Stimulated activated CD8-positive, alpha-beta memory T cell treated with anti-CD3 and anti-CD28 coated beads, Interleukin-4, amount 100 ng/mL, for 4 hours (primary cell): Measurements from ENCODE around the gene NIT1.
"Not testable (repeated sequence)": the region's sequence is repeated elsewhere in the genome, so short reads cannot be mapped to it uniquely, and the experiment has no call there.

ENCODE experiments used
- DNase-seq, 2 donors: peaks; one replicate each; pipeline ENCODE4 v3.0.0-alpha.2; 2020; ENCODE audit warnings: low read depth in 2 of 2, low spot score in 1 of 2

NIT1 gene

DNA sequence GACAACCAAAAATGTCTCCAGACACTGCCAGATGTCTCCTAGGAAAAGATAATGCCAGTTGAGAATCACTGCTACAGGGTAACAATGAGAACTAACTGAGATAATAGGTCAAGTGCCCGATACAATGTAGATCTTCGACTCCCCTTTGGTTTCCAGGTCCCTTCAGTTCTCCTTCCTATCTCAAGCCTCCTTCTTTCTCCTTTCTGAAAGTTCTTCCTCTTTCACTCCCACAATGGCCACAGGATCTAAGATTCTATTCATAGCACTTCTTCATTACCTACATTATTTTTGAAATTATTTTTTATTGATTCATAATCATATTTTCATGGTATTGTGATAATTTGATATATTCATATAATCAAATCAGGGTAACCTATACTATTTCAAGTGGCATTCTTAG, 6.4 kb upstream of the NIT1 start:
- no peak for DNase-seq

DNA sequence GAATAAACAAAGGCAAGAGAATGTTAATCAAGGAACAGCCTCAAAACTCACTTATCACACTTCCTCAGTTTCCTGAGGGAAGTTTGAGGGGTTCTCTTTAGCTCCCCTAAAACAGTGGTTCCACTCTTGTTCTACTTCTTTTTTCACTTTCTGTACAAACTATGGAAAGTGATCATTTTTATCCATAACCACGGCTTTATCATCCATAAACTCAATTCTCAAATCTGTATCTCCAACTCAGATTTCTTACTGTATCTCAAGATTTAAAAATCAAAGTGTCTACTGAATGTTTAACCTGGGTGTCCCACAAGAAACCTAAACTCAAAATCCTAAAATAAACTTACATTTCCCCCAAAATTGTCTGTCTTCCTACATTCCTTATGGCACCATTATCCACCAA, 4.0 kb upstream of the NIT1 start:
- no peak for DNase-seq

DNA sequence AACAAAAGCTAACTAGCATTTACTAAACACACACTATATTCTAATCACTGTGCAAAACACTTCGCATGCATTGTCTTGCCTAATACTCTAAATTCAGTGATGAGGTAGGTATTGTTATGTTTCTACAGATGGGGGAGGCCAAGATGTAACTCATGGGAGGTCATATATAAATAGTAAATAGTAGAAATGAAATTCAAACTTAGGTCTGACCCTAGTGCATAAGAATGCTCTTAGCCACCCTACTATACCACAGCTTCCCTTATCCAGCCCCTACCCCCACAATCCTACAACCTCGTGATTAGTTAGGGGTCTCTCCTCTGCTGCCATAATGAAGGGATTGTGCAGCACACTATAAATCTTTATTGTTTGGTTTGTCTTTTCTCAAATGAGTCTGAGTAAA, 3.3 kb upstream of the NIT1 start:
- DNase-seq: no peak

DNA sequence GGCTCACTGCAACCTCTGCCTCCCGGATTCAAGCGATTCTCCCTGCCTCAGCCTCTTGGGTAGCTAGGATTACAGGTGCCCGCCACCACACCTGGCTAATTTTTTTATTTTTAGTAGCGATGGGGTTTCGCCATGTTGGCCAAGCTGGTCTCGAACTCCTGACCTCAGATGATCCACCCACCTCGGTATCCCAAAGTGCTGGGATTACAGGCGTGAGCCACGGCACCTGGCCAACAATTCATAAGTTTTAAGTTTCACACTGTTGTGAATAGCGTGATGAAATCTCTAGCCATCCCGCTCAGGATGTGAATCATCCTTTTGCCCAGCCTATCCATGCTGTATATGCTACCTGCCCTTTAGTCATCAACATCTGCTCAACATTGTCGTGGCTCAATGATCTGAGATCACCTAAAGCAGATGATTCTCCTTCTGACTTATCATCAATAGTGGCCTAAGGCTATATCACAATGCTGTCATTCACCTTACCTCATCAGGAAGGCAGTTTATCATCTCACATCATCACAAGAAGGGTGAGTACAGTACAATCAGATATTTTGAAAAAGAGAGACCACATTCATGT, 2.7 kb upstream of the NIT1 start:
- no peak for DNase-seq

DNA sequence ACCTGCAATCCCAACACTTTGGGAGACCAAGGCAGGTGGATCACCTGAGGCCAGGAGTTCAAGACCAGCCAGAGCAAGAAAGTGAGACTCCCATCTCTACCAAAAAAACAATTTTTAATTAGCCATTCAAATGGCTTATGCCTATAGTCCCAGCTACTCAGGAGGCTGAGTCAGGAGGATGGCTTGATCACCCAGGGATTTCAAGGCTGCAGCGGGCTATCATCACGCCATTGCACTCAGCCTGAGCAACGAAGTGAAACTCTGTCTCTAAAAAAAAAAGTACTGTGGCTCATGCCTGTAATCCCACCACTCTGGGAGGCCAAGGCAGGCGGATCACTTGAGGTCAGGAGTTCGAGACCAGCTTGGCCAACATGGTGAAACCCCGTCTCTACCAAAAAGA, 1.9 kb upstream of the NIT1 start:
- DNase-seq: not testable (repeated sequence)

DNA sequence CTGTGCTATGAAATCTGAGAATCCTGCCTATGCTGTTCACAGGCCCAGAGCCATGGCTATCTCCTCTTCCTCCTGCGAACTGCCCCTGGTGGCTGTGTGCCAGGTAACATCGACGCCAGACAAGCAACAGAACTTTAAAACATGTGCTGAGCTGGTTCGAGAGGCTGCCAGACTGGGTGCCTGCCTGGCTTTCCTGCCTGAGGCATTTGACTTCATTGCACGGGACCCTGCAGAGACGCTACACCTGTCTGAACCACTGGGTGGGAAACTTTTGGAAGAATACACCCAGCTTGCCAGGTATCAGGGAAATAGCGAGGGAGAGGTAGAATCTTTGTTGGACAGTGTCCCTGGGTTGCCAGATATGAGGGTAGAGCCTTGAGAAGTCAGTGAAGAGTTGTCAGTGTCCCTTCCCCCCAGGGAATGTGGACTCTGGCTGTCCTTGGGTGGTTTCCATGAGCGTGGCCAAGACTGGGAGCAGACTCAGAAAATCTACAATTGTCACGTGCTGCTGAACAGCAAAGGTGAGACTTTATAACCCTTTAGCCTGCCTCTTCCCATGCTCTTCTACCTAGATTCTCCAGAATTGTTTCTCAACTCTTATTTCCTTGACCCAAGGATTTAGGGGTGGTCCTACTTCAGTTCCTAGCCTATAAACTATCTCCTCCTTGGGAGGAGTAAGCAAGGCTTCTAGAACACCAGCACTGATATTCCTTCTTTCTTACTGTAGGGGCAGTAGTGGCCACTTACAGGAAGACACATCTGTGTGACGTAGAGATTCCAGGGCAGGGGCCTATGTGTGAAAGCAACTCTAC, 1.4 kb downstream of the NIT1 start:
- peak; percentile 11 to 36 for DNase-seq

DNA sequence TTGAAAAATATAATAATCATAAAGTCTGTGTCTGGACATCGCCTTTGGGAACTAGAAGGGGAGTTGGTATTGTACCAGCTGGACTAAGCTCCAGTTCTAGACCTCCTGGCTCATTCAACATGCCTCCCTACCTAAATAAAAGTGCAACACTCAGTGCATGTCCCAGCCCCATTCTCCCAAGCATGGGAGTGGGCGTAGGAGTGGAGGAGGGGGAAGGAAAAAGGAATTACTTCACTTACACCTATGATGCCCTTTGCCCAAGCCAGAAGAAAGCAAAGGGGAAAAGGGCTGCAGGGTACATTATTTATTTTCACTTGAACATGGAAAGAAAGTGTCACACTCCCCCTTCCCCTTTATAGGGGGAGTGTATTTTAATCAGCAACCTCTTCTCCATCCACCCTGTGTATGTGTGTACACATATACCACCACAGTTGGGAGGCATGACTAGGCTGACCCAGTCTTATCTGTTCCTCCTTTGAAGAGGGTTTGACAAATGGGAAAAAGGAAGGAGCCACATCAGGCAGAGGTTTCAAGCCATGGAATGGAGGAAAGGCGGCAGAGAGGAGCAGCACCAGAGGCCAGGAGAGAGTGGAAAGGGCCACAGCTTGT, 3.2 kb downstream of the NIT1 start:
- DNase-seq: no peak

DNA sequence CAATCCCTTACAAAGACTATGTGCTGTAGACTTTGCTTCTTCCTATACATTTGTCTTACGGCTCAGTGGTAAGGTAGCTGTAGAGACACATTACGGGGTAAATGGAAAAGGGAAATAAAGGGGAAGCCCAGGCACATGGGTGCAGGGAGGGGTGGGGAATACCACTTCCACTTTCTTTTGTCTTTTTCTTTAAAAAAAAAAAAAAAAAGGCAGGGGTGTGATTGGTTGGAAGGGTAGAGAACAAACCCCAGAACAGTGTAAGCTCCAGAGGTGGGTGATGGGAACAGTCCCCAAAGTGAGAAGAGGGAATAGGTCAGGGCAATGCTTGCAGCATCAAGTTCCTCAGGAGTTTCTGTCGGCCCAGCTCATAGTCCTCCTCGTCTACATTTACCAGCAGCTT, 3.9 kb downstream of the NIT1 start:
- no peak for DNase-seq

DNA sequence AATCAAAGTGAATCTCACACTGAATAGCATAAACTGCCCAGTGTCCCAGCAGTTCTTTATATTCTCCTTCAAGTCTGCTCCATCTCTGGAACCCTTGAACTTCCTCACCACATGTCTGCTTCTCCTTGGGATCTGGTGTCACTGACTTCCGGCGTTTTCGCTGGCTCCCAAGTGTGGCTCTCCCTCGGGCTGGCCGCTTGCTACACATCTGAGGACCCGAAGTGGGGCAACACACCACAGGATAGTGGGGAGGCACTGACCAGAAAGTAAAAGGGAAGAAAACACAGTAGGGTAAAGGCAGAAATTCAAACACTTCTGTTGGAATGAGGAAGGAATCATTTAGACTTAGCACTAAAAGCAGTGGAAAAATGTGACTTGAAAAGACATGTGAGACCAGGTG, 5.1 kb downstream of the NIT1 start:
- no peak for DNase-seq

DNA sequence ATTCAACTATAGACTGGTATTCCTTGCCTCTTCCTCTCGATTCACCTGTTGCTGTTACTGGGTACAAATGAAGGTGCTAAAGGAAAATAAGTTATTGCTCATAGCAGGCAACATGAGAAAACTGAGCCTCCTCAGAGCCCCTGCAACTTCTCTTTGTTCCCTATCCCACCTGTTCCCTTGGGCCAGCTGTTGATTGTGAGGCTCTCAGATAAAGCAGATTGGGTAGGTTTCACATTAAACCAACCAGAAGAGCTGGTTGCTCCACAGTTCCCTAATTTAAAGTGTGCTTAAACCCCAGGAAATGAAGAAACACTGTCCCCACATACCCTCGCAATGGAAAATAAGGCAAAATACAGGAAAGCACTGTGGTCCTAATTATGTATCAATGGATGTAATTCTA, 9.7 kb downstream of the NIT1 start:
- DNase-seq: no peak

DNA sequence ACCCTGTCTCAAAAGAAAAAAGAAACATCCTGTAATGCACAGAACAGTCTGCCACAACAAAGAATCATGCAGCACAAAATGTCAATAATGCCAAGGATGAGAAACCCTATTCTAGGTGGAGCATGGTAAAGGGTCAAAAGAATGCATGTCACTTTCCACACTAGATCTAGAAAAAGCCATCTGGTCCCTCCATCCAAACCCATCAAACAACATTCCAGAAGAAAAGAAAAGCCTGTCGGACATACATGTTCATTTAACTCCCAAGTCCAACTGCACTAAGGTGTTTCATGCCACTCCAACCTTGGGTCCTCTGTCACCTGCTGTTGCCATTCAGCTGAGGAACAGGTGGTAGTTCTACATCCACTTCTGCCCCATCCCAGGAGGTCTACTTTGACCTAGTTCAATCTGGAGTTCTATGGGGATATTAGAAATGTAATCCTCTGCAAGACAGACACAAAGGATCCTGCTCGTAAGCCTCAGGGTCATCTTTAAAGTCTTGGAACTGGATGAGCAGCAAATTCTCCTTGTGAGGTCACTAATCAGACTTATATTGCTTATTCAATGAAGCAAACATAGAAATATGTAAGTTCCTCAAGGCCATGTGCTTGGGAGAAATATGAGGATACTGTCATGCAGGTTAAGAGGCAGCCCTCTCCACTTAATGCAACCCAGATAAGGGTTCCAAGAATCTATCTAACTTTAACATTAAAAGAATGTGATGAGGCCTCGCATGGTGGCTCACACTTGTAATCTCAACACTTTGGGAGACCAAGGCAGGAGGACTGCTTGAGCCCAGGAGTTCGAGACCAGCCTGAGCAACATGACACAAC, 10.9 kb downstream of the NIT1 start:
- no peak for DNase-seq

DNA sequence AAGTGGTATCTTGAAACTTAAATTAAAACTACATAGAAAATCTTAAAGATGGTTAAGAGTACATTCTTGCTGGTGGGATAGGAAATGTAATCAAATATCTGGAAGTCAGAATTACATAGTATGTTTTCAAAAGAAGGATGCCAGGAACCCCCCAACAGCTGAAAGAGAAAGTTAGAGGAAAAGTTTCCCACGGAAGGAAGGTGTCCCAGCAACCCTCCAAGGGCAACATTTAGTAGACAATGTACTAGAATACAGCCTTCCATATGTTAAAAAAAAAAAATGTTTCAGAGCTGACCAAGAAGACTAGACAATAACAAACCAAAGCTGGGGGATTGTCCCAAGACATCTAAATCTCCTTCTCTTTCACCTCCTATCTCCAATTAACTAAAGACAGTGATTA, 12.4 kb downstream of the NIT1 start:
- DNase-seq: no peak

DNA sequence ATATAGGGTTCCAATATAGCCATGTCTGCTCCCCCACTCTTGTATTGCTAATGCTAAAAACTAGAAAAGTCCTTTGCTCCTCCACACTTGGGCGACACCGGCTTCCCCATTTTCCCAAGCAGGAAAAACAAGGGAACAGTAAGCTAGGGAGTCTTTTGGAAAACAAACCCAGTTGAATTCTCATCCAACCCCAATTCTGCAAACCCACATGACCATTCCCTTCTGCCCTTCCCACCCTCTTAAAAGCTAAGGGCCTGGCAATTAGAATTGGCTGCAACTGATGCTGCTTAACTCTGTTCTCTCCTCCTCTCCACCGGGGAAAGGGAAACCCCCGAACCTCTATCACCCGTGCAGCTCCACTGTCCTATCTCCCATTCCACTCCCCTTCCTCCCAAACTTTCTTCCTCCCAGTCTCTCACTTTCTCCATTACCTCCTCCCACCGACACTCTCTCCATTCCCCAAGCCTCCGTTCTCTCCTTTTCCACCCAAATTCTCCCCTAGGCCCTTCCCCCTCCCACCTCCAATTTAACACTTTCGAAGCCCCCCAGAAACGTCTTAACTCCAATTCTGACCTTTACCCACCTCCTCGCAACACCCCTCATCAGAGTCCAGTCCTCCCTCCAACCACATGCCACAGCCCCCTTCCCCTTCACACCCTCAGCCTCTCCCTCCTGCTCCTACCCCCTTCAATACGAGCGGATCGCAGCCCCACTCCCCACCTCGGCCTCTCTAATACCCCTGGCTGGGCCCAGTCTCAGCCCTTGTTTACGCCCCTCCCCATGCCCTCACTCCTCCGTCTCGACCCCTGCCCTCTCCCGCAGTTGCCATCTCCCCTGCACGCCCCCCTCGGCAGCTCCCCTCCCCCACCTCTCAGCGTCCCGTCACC, 13.9 kb downstream of the NIT1 start:
- no peak for DNase-seq

DNA sequence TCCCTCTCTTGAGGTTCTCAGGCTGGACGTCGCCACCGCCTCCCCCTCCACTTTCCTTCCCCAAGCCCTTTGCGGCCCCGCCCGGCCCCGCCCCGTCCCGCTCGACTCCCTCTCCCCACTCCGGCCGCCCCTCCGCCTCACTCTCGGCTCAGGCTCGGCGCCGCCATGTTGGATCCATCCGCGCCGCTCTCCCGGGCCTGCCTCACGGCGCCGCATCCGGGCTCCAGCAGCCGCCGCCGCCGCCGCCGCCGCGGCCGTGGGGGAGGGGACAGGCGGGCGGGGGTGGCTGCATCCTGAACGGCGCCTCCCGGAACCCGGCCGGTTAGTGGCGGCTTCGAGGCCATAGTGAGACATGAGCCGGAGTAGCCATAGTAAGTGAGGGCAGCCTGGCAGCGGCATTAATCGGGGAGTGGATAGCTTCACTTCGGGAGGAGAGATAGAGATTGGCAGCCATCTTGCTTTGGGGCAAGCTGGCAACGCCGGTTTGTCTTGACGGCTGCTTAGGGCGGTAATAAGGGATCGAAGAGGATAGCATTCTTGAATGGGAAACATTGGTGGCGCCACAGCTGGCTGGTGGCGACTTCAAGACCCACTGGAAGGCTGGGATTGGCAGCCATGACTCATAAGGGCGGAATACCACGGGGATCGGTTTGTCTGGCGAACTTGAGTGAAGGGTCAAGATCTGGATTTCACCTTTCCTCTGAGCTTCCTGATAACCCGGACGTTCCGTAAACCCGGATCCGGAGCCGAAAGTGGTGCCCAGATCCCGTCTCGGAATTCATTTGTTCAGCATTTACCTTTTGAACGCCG, 14.7 kb downstream of the NIT1 start, which contains the start of gene DEDD:
TSS of gene DEDD (minus strand) at position 258 of the 810 bp plus-strand sequence. CDS start 8,205 bp downstream, outside the sequence.
- peak; percentile 73 to 84 for DNase-seq

DNA sequence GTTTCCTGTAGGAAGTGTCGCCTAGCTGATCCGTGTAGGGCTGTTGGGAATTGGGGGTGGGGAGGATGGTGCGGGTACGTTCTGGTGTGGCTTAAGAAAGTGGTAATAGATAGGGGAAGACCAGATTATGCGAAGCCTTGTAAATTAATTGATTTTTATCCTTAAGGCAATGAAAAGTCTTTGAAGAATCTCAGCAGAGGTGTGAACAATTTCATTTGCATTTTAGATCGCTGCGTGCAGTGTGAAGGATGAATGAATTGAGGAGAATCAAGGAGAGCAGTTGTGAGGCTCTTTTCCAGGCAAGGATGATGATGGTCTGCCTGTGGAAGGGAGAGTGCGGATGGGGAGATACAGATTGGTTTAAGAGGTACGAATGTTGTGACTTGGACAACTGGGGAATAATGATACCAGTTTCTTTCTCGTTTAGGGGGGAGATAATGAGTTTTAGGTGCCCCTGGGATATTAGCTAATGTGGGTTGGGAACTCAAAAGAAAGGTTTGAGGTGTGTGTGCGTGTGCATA, 15.4 kb downstream of the NIT1 start:
- no peak for DNase-seq

DNA sequence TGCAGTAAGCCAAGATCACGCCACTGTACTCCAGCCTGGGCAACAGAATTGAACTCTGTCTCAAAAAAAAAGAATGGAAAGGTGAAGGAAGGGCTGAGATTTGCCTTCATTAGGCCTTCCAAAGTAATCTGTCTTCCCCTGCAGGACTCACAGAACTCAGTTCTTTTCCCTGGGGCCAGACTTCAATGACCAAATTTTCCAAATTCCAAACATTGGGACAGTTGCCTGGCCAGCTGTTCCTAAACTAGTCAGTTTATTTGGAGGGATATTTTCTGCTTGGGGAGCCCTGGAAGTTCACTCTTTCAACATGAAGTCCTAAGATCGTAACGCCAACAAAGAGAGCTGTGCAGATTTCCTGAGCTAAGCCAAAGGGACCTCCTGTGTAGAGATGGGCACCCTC, 20.0 kb downstream of the NIT1 start:
- DNase-seq: no peak

DNA sequence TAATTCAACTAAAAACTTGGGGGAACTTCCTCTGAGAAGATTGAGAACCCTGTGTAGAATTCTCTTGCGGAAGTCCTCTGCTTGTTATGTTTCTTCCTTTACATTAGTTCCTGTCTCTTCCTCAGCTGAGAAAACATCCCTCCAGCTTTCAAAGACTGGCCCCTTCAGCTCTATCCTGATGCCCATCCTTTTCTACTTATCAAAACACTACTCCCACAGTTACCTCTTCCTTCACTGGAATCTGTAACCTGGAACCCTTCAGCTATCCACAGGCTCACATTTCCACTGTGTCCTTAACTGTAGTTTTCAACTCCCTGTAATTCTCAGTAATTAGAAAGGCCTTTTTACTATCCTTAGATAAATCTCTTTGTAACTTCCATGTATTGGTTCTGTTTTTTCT, 20.5 kb downstream of the NIT1 start:
- no peak for DNase-seq

DNA sequence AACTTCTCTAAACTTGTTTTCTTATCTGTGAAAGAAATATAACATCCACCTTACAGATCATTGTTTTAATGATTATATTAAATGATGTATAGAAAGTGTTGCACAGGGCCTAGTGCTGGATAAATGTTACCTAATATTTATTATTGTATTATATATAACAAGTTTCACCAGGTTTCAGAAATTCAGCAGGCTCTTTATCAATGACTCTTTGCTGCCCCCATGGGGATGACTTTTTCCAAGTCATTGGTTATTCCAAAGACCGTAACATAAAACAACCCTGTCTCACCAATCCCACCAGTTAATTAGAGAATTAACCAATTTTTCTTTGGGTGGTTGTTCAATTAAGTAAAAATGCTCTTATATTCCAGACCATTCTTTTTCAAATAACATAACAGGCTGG, 21.9 kb downstream of the NIT1 start:
- DNase-seq: peak in 1 of 2 donors; percentile 16

DNA sequence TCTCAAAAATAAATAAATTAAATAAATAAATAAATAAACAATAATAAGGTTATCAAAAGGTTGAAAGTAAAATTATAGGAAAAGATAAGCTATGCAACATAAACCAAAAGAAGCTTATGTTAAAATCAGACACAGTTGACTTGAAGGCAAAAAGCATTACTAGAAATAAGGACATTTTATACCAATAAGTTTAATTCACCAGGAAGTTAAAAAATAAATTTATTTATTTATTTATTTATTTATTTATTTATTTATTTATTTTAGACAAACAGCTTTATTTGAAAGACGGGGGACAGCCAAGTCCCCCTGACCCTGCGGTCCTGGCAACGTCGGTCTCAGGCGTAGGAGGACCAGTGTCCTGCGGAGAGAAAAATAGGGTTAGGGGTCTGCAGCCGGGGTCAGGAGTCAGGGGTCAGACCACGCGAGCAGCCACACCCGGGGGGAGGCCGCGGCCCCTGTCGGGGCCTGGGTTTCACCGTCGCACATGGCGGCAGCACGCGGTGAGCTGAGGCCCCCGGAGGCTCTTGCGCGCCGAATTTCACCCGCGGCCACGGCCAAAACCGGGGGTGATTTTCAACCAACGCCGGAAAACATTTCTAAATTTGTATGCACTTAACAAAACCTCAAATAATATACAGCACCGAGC, 23.0 kb downstream of the NIT1 start:
- DNase-seq: no peak
